Activated CD4-positive, alpha-beta T cell treated with anti-CD3 and anti-CD28 coated beads, Interleukin-2, Interleukin-6, amounts not matched to agents 100 ng/mL and 50 ng/mL, durations not matched to agents 16 hours and 8 hours (primary cell): ENCODE data around the gene HACL1.
A peak's percentile ranks its signal among the peaks of the same experiment; 100 is the strongest.
"Not testable (repeated sequence)": the region's sequence is repeated elsewhere in the genome, so short reads cannot be mapped to it uniquely, and the experiment has no call there.

ENCODE experiments used
- DNase-seq: peaks from one replicate; pipeline ENCODE4 v3.0.0-alpha.2; 2020

The HACL1 gene

DNA sequence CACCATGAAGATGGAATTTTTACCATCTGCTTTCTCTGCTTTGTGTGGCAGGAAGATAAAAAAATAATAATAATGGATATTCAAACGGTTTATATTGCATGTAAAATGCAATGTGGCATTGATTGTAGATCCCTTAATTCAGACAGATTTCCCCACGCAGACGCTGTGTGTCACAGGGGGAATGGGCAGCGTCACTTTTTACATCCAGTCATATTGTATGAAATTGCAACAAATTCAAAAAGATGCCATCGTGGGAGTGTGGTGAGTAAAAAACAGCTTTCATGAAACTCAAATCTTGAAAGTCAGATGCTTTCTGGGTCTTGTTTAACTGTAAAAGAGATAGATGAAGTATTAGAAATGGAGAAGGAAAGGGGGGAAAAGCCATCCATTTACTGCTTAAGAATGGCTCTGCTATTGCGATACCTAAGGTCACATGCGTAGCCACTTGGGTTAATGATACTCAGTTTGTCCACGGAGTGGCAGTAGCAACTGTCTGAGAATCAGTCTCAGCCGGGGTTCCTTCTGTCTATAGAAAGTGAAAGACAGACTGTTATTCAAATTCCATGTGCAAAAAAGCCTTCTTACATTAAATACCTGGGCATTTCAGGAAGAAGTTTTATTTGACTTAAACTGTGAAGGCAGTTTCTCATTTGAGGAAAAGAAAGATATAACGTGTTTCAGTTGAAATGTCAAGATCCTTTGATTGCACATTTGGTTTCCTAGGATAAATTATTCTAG is 28.7 kb upstream of the HACL1 start:
- DNase-seq: peak; percentile 86

DNA sequence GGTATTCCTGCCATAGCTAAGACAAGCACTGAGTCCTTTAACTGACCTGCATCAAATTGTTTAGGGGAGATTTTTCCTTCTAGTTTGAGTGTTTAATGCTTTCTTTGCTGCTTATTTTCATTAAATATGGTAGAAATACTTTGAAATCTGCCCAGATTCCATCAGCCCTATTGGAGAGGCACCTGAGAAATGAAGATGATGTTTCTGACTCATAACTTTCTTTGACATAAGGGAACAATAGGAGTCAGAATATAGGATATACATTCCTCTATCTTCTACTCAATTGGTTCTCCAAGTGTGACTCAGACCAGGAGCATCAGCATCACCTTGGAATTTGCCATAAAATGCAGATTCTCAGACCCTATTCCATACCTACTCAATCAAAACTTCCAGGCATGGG is 27.6 kb upstream of the HACL1 start:
- DNase-seq: no peak

DNA sequence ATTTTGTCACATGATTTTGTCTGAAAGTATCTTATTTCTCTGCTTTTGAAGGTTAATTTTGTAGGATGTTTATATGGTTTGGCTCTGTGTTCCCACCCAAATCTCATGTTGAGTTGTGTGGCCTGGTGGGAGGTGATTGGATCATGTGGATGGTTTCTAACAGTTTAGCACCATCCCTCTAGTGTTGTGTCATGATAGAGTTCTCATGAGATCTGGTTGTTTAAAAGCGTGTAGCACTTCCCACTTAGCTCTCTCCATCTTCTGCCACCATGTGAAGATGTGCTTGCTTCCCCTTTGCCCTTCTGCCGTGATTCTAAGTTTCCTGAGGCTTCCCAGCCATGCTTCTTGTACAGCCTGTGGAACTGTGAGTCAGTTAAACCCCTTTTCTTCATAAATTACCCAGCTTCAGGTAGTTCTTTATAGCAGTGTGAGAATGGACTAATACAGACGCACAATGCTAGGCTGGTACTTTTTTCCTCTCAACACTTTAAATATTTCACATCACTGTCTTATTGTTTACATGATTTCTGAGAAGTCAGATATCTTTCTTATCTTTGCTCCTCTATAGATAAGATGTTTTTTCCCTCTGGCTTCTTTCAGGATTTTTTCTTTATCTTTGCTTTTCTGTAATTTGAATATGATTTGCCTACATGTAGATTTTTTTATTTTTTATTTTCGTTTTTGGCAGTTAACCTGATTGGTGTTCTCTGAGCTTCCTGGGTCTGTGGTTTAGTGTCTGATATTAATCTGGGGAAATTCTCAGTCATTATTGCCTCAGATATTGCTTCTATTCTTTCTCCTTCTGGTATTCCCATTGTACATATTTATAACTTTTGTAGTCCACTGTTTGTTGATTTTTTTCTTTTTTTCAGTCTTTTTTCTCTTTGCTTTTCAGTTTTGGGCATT is 22.4 kb upstream of the HACL1 start:
- DNase-seq: peak; percentile 16

DNA sequence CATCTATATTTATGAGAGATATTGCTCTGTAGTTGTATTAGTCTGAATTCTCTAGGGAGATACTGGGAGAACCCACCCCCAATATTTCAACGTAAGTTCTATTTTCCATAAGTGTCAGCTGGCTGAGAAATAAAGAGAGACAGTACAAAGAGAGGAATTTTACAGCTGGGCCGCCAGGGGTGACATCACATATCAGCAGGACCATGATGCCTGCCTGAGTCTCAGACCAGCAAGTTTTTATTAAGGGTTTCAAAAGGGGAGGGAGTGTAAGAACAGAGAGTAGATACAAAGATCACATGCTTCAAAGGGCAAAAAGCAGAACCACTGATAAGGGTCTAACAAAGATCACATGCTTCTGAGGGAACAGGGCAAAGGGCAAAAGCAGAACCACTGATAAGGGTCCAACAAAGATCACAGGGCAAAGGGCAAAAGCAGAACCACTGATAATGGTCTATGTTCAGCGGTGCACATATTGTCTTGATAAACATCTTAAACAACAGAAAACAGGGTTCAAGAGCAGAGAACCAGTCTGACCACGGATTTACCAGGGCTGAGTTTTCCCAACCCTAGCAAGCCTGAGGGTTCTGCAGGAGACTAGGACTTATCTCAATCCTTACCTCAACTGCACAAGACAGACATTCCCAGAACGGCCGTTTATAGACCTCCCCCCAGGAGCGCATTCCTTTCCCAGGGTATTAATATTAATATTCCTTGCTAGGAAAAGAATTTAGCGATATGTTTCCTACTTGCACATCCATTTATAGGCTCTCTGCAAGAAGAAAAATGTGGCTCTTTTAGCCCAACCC is 18.5 kb upstream of the HACL1 start:
- DNase-seq: not testable (repeated sequence)

DNA sequence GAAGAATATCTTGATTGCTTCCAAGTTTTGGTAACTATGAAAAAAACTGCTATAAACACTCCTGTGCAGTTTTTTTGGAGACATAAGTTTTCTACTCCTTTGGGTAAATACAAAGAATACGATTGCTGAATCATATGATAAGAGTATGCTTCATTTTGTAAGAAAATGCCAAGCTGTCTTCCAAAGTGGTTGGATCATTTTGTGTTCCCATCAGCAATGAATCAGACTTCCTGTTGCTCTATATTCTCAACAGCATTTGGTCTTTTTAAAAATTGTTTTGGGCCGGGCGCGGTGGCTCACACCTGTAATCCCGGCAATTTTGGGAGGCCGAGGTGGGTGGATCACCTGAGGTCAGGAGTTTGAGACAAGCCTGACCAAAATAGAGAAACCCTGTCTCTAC is 14.7 kb upstream of the HACL1 start:
- no peak for DNase-seq

DNA sequence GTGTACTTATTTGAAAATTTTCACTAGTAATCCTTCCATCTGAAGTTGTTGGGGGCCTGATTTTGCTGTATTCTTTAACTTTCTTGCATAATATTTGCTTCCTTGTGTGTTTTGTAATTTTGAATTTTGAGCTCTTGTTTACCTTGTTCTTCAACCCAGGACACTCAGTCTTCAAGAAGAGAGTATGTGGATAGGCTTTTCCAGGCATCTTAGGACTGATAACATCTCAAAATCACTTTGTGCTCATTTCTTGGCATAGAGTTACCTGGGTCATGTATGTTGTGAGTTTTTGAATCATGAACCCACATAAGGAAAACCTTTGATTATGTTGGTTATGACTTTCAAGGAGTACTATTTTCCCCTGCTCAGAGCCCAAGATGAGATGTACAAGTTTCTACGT is 13.6 kb upstream of the HACL1 start:
- DNase-seq: no peak

DNA sequence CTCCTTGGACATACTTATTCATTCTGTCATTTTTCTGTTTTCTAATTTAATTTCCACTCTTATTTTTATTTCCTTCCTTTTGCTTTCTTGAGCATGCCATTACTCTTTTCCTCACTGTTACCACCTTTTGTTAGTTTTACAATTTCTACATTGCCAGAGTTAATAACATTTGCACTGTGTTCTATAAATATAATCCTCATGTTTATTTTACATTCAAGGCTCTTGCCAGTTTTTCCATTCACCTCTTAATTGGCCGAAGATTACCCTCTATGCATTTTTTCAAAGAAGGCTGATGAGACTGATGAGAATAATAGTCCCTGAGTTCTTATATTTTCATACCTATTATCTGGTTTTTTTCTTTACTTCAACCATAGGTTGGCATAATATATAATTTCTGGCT is 10.6 kb upstream of the HACL1 start:
- DNase-seq: no peak

DNA sequence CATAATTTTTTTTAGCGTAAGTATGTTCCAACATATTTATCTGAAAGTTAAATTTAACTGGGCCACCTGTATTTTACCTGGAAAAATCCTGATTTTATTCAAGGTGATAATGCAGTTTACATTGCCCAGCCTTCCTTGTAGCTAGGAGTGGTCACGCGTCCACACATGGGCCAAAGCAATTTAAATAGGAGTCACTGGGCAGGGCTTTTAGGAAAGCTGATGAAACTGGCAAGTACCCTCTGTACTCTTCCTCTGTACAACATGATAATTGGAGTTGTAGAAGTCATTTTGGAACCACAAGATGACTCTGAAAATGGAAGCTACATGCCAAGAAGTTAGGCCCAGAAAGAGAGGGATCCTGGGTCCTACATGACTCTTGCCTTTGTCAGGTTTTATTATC is 9.6 kb upstream of the HACL1 start:
- no peak for DNase-seq

DNA sequence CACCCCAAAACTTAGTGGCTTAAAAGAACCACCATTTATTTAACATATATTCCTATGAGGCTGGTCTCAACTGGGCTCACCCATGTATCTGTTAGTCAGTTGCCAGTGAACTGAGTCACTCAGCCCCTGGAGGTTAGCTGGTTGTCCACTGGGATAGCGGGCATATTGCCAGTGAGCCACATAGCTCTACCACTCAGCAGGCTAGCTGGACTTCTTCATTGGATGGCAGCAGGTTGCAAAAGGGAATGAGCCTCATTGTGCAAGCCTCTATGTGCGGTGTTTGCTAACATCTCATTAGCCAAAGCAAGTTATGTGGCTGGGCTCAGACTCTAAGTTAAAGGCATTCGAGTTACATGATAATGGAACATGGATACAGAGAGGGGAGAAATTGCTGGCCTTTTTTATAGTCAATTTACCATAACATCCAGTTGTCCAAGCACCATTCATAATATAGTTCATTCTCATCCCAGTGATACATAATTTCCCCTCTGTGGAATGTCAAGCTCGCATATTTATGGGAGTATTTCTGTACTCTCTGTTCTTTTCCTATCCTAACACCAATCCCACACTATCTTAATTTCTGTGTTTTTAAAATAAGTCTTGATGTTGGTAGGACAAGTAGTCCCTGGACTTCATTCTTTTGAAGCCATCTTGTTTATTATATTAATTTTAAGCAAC is 8.9 kb upstream of the HACL1 start:
- DNase-seq: no peak

DNA sequence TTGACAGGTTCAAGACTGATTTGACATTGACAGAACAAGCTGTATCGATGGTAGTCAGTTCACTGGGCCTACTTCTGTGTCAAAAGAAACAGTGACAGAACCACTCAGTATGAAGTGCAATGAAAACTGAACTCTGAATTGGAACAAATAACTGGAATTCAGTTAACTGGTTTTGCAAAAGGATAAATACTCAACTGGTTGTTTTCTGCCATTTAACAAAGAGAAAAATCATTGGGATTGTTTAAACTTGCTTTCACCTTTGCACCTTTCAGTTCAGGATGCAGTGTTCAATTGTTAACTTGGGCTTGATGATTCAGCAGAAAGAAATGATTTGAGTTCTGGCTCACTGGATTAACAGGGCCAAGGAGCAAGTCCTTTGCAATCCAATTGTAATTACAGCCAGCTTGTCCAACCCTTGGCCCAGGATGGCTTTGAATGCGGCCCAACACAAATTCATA is 5.1 kb upstream of the HACL1 start:
- no peak for DNase-seq

DNA sequence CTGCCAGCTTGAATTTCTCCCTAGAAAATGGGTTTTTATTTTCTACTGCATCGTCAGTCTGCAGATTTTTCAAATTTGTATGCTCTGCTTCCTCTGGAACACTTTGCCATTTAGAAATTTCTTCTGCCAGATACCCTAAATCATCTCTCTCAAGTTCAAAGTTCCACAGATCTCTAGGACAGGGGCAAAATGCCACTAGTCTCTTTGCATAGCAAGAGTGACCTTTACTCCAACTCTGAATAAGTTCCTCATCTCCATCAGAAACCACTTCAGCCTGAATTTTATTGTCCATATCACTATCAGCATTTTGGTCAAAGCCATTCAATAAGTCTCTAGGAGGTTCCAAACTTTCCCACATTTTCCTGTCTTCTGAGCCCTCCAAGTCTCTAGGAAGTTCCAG is 3.2 kb upstream of the HACL1 start:
- DNase-seq: not testable (repeated sequence)

DNA sequence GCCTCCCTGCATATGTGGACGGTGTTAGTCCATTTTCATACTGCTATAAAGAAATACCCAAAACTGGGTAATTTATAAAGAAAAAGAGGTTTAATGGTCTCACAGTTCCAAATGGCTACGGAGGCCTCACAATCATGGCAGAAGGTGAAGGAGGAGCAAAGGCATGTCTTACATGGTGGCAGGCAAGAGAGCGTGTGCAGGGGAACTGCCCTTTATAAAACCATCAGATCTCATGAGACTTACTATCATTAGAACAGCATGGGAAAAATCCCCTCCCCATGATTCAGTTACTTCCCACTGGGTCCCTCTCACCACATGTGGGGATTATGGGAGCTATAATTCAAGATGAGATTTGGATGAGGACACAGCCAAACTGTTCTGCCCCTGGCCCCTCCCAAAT is 1.4 kb upstream of the HACL1 start:
- DNase-seq: not testable (repeated sequence)

DNA sequence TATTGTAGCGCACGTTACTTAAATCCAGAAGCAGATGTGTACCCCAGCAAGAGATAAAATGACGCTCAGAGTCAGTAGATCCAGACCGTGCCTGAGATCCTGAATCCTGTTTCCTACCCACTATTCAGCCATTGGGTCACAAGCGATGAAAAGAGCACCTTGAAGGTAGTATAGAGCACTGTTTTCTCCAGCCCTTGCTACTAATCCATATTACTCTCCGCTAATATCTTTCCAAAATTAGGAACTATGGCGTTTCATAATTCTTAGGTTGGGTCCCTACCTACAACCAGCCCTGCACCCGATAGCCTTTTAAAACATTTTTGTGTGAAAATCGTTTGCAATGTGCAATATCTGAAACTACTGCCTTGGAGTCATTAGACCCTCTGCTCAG is 772 bp upstream of the HACL1 start:
- no peak for DNase-seq

DNA sequence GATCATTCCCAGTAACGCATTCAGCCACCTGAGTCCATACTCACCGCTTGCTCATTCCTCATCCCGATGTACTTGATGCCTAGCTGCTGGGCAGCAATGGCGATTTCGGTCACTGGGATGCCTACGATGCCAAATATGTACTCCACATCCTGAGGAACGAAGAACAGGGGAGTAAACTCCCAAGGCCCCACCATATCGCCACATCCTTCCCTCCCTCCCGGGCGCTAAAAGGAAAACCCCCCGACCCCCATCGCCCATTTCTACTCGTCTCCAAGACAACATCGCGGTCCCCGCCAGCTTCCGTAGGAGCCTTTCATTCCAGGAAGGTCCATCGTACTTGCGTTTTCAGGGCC is 347 bp downstream of the HACL1 start:
- no peak for DNase-seq

DNA sequence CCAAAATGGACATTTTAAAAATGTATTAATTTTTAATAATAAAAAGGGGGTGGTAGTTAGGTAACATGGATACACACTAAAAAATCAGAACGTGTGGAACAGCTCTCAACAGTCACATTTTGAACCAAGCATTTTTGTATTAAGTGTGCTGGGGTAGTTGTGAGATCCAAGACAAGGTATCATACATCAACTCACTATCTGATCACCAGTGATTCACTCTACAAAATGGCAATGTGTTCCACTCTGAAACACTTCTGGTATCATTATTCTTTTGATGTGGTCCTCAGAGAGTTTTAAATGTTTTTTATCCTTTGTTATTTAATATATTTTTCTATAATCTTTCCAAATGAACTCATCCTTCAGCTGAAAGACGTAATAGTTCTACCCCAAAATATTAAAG is 5.4 kb downstream of the HACL1 start:
- no peak for DNase-seq

DNA sequence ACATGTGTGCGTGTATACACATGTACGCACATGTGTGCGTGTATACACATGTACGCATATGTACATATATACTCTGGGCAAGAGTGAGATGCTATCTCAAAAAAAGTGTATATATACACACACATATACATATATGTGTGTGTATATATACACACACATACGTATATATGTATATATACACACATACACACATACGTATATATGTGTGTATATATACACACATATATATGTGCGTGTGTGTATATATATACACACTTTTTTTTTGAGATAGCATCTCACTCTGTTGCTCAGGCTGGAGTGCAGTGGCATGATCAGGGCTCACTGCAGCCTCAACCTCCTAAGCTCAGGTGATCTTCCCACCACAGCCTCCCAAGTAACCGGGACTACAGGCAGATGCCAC is 8.4 kb downstream of the HACL1 start:
- no peak for DNase-seq

DNA sequence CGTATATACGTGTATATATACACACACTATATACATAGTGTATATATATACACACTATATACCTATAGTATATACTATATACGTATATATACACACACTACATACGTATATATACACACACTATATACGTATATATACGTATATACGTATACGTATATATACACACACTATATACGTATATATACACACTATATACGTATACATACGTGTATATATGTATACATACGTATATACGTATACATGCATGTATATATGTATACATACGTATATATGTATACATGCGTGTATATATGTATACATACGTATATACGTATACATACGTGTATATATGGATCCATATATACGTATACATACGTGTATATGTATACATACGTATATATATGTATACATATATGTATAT is 9.4 kb downstream of the HACL1 start:
- no peak for DNase-seq

DNA sequence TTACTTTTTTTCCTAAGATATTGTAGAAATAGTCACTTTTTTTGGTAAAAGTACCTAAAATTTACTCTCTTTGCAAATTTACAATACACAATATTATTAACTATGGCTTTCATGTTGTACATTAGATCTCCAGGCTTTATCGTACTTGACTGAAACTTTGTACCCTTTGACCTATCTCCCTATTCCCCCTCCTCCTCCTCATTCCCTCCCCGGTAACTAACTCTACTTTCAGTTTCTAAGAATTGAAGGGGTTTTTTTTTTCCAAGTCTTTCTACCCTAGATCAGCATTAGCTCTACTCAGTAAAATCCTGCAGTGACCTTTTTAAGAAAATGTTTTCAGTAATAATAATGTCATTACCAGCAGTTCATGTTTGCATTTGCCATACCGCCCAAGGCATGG is 10.1 kb downstream of the HACL1 start:
- no peak for DNase-seq

DNA sequence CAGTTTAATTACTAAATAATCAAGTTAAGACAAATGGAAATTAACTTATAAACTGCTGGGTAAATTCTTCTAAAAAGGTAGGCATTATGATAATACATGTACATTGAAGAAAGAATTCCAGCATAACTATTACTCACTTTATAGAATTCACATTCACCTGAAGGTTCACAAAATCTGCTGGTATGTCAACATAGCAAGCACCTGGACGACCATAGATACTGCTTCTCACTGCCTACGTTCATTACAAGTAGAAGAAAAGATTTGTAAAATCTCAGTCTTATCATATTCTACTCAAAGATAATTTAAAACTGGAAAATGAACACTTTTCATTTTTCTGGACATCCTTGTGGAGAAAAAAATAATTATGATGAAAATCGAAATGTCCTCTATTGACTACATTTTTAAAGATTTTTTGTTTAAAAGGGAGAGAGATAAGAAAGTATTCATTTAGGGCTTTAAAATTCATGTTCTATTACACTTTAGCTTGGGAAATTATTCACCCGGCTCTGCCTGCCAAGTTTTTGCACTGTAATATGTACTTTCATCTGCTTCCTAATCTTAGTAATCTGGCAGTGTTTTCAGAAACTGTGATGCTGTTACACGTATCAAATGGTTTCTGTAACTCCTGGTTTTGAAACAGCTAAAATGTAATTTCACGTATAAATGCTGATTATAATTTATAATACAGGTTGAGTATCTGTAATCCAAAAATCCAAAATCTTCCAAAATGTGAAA is 16.1 kb downstream of the HACL1 start:
- DNase-seq: no peak

DNA sequence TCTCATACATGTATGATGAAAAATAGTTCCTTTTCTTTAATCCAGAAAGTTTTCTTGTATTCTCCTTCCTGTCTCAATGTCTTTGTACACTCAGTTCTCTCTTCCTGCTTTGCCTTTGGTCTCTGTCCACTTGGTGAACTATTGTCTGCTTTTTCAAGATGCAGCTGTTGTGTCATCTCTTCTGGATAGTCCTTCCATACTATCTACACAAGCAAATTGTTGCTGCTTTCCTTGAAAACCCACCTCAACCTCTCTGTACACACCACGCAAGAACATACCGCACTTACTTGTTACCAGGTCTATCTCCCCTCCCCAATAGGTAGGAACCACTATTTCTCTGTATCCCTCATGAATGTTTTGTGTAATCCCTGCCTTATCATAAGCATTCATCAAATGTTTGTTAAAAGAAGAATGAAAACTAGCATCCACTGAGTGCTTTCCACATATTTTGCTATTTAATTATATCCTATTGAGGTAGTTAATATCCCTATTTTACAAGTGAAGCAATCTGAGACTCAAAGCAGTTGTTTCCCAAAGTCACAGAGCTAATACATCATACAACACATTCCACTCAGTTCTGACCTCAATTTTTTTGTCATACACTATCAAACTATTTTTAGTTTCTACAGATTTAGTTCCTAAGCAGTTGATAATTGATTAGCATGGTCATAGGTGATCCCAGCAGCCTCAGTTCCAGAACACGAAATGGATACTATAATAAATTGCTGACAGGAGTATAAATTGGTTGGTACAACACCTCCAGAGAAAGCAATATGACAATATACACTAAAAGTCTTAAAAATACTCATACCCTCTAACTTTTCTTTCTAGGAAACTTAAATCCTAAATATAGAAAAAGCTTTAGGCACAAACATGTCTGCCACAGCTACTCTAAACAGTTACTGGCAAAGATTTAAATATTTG is 19.6 kb downstream of the HACL1 start:
- no peak for DNase-seq

DNA sequence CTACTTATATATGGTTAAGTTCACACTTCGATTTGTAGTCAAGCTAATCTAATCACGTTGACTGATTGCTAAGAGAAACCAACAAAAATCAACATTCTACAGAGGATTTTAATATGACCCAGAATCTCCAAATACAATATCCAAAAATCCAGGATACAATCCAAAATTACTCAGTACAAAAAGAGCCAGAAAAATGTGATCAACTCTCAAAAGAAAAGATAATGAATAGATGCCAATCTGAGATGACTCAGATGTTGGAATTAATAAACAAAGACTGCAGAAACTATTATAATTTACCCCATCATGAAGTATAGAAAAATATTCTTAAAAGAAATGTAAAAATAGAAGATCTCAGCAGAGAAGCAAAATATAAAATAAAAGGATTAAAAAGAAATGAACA is 22.3 kb downstream of the HACL1 start:
- DNase-seq: no peak
